ENCODE results near the gene MAPK8IP1.

Gene MAPK8IP1

DNA sequence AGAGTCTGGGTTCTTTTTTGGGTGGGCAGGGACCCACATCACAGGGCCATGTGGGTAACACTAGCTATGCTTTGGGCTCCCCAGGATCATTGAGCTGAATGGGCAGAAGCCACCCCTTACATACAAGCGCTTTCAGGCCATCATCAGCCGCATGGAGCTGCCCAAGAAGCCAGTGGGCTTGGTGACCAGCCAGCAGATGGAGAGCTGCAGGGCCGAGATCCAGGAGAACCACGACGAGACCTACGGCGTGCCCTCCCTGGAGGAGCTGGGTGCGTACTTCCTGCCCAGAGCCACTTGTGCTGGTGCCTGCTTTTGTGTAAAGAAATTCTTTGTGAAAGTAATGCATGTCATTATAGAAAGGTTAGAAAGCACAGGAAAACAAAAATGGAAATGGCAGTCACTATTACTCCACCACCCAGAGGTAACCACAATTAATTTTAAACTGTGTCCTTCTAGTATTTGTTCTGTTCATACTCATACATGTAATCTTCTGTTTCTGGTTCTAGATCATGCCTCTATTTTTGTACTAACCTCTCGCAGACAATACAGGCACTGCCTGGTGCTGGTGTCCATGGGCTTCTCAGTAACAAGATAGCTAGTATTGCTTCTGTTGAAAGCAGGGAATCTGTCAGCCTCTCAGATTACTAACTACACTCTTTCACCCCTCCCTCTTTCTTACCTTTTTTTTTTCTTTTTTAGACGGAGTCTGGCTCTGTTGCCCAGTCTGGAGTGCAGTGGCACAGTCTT is 24.5 kb upstream of the MAPK8IP1 start:
- no peak for DNase-seq

GRCh38 chr11:45864041-45864440 is 21.4 kb upstream of the MAPK8IP1 start:
- no peak for DNase-seq

DNA sequence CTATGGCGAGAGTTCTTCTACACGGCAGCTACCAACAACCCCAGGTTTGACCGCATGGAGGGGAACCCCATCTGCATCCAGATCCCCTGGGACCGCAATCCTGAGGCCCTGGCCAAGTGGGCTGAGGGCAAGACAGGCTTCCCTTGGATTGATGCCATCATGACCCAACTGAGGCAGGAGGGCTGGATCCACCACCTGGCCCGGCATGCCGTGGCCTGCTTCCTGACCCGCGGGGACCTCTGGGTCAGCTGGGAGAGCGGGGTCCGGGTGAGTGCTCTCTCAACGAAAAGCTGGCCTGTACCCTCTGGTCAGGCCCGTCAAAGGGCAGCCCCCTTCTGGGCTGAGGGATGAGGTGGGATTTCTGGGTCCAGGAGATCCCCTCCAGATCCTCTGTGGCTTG is 15.9 kb upstream of the MAPK8IP1 start:
- no peak for DNase-seq

GRCh38 chr11:45870706-45871105 is 14.7 kb upstream of the MAPK8IP1 start:
- no peak for DNase-seq

DNA sequence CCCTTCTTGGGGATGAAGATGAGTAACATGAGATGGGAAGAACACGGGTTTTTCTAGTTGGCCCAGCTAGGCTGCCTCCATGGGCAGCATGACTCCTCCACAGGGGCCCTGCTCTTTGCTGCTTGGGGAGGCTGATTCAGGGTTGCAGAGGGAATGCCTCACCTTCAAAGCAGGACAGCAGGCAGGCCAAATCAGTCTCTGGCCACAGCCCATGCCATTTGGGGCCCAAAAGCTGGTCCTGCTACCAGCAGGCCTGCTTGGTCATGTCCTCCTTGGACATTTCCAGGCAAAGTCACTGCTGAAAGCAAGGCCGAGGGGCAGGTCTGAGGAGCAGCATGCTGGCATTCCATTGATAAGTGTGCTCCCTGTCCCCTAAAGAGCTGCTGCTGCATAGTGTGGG is 13.8 kb upstream of the MAPK8IP1 start:
- DNase-seq, result no peak

- peak; percentile 87 for DNase-seq
Observed at GRCh38 chr11:45872651-45873356, 12.6 kb upstream of the MAPK8IP1 start.

DNA sequence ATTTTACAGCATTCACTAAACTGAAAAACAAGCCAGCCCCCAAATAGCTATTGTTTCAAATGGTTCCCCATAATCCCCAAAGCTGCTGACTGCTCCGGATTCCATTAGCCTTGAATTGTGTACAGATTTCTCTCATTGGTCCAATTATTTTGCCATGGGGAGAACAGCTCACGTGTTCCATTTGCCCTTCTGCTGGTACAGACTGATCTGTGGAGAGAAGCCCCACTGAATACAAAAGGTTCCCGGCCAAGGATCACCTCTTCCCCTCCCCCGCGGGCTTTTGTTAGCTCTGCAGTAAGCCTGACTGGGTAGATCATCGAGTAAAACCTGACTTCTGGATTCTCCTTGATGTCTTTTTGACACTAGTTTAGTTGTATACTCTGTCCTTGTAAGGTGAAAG is 9.1 kb upstream of the MAPK8IP1 start:
- DNase-seq, result no peak

DNA sequence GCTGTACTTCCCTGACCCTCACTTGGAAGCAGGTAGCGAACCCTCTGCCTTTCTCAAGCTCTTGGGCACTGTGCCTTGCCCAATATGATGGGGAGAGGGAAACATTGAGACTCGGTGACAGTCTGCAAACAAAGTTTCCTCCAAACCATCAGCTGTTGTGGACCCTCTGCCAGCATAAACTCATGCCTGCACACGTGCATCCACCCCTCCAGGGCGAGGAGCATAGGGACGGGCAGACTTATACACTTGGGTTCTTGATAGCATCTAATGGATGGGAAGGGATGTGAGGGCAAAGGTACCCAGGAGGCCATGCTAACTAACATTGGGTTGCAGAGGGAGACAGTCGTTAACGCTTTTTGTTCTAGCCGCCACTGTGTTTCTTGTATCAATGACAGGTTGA is 8.2 kb upstream of the MAPK8IP1 start:
- DNase-seq, result no peak

- DNase-seq, result no peak
Observed at GRCh38 chr11:45877845-45878244, 7.6 kb upstream of the MAPK8IP1 start.

DNA sequence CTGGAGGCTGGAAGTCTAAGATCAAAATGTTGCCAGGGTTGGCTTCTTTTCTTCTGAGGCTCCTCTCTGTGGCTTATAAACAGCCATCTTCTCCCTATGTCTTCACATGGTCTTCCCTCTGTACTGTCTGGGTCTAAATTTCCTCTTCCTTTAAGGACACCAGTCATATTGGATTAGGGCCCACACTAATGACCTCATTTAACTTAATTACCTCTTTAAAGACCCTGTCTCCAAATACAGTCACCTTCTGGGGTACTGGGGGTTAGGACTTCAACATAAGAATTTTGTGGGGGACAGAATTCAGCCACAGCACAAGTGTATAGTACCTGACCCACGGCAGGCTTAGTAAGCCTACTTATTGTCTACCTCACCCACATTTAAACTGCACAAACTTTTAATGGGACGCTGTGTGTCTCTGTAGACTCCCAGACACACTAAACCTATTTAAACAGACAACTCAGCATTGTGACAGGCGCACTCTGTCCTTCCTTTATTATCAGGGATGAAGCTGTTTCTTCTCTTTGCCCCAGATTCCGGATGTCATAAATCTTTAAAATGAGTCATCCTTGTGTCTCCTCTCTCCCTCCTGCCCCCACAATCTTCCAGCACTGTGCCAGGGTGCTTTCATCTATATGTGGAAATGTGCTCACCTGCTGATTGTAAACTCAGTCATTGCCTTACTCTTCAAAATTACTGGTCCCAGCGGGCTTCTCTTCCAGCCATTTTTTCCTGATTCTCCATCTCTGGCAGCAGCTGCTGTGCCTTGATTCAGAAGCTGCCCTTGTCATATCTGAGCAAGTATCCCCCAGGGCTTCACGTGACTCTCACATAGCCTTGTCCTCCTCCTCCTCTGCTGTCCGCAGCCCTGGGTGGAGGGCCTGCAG is 5.4 kb upstream of the MAPK8IP1 start:
- peak; percentile 22 for DNase-seq

DNA sequence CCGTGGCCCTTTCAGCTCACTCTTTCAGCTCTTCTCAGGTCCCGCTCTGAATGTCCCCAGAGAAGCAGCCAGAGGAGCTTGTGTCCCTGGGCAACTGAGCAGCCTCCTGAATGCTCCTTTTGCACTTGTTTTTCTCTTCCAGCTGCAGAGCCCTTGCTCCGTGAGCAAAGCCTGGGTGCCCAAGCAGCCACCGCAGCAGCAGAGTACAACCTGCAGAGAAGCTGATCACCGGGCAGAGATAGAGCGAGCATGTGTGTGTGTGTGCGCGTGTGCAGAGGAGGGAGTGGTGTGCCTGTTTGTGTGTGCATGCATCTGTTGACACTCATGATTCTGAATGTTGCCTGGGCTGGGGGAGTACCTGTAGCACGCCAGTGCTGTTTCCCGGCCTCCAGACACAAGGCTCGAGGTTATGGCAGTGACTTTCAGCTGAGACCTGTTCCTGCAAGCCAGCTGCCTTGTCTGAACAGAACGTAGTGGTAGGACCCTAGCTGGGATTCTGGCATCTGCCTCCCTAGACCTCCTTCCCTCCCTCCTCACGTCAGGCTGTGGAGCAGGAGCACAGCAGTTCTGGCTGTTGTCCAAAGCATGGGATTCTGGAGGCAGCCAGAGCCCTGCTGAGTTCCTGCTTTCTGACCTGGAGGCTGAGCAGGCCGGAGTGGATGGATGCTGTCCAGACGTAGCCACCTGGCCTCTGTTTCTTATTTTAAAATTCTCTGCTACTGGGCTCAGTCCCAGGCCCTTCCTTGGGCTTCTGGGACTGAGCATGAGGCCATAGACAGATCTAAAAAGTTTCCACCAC is 4.5 kb upstream of the MAPK8IP1 start:
- DNase-seq, result no peak

DNA sequence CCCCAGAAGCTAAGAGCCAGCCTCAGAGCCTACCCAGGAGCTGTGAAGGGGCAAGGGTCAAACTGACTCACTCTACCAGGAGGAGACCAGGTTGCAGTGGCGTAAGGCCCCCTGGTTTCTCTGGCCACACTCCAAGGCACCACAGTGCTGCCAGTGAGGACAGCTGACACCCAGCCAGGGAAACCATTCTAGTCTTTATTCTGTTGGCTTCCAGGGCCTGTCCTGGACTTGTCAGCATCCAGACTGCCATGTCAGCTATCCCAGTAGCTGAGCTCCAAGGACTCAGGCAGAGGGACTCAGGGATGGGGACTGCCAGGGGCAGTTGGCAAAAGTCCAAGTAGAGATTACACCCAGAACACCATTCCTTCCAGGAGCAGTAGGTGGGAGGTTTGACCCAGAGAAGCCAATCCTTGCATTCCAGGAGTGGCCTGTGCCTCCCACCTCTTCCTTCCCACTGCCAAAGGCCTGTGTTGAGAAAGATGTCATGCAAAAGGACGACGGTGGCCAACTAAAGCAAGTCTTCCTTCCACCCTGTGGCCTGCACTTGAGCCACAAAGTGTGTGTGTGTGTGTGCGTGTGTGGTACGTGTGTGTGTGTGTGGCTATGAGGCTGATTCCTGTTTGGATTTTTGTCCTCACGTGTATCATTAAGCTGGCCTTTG is 3.6 kb upstream of the MAPK8IP1 start:
- no peak for DNase-seq

DNA sequence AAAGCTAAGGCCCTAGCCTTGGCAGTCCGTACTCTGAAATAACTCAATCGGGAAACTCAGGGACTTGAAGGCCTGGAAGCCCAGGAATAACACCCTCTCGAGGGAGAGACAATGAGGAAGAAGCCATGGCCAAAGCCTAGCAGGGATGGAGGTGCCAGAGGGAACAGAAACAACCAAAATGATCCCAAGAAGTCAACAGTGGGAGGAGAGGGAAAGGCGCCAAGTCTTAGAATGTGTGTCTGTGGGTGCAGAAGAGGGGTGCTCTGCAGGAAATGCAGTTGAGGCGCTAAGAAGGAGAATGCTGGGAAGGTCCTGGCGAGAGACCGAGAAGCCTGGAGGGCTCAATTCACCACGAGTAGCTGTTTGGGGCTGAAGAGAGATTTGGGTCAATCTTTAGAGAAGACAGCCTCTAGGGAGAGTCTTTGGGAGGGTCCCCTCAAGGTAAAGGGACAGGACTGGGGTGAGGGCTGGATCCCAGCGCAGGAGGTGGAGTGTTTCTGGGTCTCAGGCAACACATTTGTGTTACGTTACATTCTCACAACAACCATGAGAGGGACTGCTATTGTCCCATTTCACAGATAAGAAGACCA is 760 bp upstream of the MAPK8IP1 start:
- DNase-seq, result no peak

- no peak for DNase-seq
Observed at GRCh38 chr11:45885921-45886721, 670 bp downstream of the MAPK8IP1 start.

DNA sequence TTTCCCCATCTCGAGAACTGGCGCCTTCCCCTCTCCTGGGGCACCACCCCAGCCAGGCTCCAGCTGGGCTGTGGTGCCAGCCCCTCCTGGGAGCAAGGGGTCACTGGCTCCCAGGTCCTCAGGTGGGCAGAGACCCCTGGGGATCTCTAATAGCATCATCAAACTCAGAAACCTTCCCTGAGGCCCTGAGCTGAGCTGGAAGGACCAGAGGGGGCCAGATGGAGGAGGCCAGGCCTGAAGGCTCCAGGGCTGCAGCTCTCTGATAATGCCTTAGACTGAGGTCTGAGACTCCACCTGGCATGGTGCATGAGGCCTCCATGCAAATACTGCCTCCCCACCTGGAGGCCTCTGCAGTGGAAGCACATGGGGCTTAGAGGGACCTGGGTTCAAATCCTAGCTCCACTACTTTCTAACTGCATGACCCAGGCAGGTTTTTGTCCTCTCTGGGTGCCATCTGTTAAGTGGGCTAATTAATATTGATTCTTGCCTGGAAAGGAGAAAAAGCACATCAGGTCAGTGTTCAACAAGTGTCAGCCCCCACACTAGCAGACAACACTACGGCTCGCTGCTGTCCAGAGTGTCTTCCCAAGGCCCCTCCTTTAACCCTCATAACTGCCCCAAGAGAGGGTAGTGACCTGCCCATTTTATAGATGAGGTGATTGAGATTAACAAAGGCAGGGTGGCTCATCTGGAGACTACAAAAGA is 1.5 kb downstream of the MAPK8IP1 start:
- no peak for DNase-seq

GRCh38 chr11:45887587-45887986 is 2.1 kb downstream of the MAPK8IP1 start:
- DNase-seq, result no peak

DNA sequence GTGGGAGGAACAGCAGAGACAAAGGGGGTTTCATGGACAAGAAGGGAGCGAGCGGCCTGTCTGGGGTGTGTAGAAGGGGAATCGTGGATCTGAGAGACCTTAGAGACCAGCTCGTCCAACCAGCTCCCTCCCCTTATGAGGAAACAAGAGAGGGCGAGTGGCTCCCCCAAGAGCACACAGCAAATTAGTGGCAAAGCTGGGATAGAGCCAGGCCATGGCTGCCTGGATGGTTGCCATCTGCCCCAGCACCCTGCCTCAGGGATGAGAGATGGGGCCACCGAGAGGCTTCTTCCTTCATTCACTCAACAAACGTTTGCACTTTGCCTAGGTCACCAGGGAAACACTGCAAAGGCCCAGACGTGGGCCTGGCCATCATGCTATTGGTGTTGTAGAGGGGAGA is 4.1 kb downstream of the MAPK8IP1 start:
- DNase-seq, result no peak

- DNase-seq, result no peak
Observed at GRCh38 chr11:45889966-45890365, 4.5 kb downstream of the MAPK8IP1 start.

DNA sequence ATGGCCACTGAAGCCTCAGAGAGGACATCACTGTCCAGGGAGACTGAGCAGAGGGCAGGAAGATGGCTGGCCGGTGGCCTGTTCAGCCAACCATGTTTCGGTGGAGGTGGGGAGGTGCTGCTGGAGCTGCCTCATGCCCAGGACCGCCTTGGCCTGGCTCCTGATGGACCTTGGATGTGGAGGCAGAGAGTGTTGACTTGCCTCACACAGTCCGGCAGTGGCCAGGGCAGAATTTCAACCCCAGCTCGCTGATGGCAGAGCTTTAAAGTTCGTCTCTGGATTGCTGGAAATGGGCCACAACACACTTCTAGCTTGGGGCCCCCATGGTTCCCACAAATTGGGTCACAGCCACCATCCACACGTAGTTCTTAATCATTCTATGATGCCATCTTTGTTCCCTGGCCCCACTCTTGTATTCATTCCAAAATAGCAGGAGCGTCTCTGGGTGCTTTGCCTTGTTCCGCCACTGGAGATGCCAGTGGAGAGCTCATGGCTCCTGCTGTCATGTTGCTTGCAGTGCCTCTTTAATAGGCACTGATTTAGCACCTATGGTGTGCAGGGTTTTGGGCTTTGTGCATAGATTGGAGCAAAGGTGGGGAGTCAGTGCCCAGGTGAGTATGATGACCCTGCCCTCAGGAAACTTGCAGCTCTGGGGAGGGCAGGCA is 5.6 kb downstream of the MAPK8IP1 start:
- no peak for DNase-seq

DNA sequence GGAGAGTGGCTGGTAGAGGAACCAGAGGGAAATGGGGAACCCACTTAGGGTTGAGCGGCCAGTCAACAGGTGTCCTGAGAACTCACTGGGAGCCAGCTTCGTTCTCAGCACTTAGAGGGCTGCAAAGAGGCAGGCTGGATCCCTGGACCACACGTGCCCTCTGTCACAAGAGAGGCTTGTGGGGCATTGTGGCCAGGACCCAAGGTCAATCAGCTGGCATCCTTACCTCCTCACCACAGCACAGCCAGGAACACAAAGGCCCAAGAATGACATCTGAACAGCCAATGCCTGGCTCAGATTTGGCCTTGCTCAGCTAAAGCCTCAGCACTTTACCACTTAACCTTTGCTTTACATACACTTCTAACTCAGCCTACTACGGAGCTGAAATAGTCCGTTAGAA is 7.4 kb downstream of the MAPK8IP1 start:
- DNase-seq, result no peak
